Measurements from ENCODE around the gene FBXO47. TPM values are rescaled to one million over a fixed set of nuclear protein-coding genes. Genes with fewer than 3 reads are reported as not detected.
A peak's percentile ranks its signal among the peaks of the same experiment; 100 is the strongest.
"Not testable (repeated sequence)": the region's sequence is repeated elsewhere in the genome, so short reads cannot be mapped to it uniquely, and the experiment has no call there.

FBXO47 gene
- total RNA-seq, 1 donor from 2014 or later: not detected

GRCh38 chr17:38940404-38940803 is 26.8 kb downstream of the FBXO47 start:
- Mint-ChIP-seq H3K27ac (no peak overlapping the region), H3K4me1 (peaks cover 4% of the 10 kb centered on the region), H3K4me3 (no peak overlapping the region), H3K36me3 (no peaks in the 10 kb centered on the region), H3K9me3 (no peaks in the 10 kb centered on the region), H3K27me3 (ENCODE audit: low read depth) (peaks cover 6% of the 10 kb centered on the region)
- no peak for TF ChIP-seq CTCF (IDR thresholded peaks at IDR 0.05; ENCODE audit: unreplicated experiment)
- DNase-seq (ENCODE audit: low spot score in 2 of 2, unreplicated experiment in 2 of 2): no peak

DNA sequence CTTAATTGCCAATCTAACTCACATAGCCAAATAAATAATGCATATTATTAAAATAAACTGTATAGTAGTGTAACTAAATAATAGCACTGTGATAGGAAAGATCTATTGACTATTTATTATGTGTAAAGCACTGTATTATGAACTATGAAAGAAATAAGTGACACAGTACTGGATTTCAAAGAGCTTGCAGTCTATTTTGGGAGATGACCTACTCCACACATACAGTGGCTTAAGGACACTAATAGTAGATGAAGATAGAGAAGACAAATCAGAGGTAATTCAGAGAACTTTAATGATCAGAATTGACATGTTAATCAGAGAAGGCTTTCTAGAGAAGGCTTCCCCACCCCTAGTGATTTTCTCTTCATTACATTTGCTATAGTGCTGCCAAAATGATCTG is 27.2 kb downstream of the FBXO47 start:
- Mint-ChIP-seq H3K36me3 (no peaks in the 10 kb centered on the region), H3K4me3 (no peak overlapping the region), H3K4me1 (peaks cover 4% of the 10 kb centered on the region), H3K27ac (no peak overlapping the region), H3K27me3 (ENCODE audit: low read depth) (peaks cover 8% of the 10 kb centered on the region), H3K9me3 (no peaks in the 10 kb centered on the region)
- no peak for TF ChIP-seq CTCF (IDR thresholded peaks at IDR 0.05; ENCODE audit: unreplicated experiment)
- no peak for DNase-seq (ENCODE audit: low spot score in 2 of 2, unreplicated experiment in 2 of 2)

- not testable (repeated sequence) for H3K9me3 Mint-ChIP-seq; H3K27ac Mint-ChIP-seq; H3K36me3 Mint-ChIP-seq; DNase-seq (ENCODE audit: low spot score in 2 of 2, unreplicated experiment in 2 of 2); H3K4me1 Mint-ChIP-seq; H3K4me3 Mint-ChIP-seq; H3K27me3 Mint-ChIP-seq (ENCODE audit: low read depth)
These were observed 33.2 kb downstream of the FBXO47 start for GRCh38 chr17:38933962-38934361.

DNA sequence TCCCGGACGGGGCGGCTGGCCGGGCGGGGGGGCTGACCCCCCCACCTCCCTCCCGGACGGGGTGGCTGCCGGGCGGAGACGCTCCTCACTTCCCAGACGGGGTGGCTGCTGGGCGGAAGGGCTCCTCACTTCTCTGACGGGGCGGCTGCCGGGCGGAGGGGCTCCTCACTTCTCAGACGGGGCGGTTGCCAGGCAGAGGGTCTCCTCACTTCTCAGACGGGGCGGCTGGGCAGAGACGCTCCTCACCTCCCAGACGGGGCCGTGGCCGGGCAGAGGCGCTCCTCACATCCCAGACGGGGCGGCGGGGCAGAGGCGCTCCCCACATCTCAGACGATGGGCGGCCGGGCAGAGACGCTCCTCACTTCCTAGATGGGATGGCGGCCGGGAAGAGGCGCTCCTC is 36.4 kb downstream of the FBXO47 start:
- not testable (repeated sequence) for H3K4me3 Mint-ChIP-seq; DNase-seq (ENCODE audit: low spot score in 2 of 2, unreplicated experiment in 2 of 2); H3K9me3 Mint-ChIP-seq; H3K36me3 Mint-ChIP-seq; H3K4me1 Mint-ChIP-seq; H3K27ac Mint-ChIP-seq; H3K27me3 Mint-ChIP-seq (ENCODE audit: low read depth)

GRCh38 chr17:38926293-38927070 is 40.7 kb downstream of the FBXO47 start:
- Mint-ChIP-seq H3K4me3 (no peak overlapping the region), H3K27ac (no peak overlapping the region), H3K4me1 (peaks cover 21% of the 10 kb centered on the region), H3K27me3 (ENCODE audit: low read depth) (no peaks in the 10 kb centered on the region), H3K9me3 (no peaks in the 10 kb centered on the region), H3K36me3 (no peaks in the 10 kb centered on the region)
- no peak for TF ChIP-seq CTCF (IDR thresholded peaks at IDR 0.05; ENCODE audit: unreplicated experiment)
- no peak for DNase-seq (ENCODE audit: low spot score in 2 of 2, unreplicated experiment in 2 of 2)

GRCh38 chr17:38925263-38925995 is 41.8 kb downstream of the FBXO47 start, which contains the start of gene LASP1NB:
Gene LASP1NB, plus strand, starts transcription at chr17:38925614.
- peaks cover 3% of the 10 kb centered on the region for H3K36me3 Mint-ChIP-seq
- TF ChIP-seq CTCF (IDR thresholded peaks at IDR 0.05; ENCODE audit: unreplicated experiment): no peak
- H3K27ac Mint-ChIP-seq: peak within 1 kb of the TSS; percentile 56
- H3K9me3 Mint-ChIP-seq: no peaks in the 10 kb centered on the region
- peaks cover 29% of the 10 kb centered on the region for H3K4me1 Mint-ChIP-seq
- no peaks in the 10 kb centered on the region for H3K27me3 Mint-ChIP-seq (ENCODE audit: low read depth)
- DNase-seq (ENCODE audit: low spot score in 2 of 2, unreplicated experiment in 2 of 2): no peak
- H3K4me3 Mint-ChIP-seq: peak within 1 kb of the TSS; percentile 6
